GM23338 (cell line): ENCODE measurements around the gene OTC. TPM values are rescaled to one million over a fixed set of nuclear protein-coding genes. Genes with fewer than 3 reads are reported as not detected.

Source experiments
- ATAC-seq: fragments of 200-7000 bp; cut with Tn5 transposase; 3 replicates; pipeline ENCODE4 v1.9.1; 2020
- DNase-seq: peaks from one replicate; pipeline ENCODE4 v3.0.0-alpha.2; 2015; ENCODE audit warnings: low spot score
- H2AFZ ChIP-seq: fragments of 200-600 bp; sonication (generic); 2 replicates; pipeline ENCODE4 v1.8.0; 2016; ENCODE audit warnings: antibody characterized with exemption, mild to moderate bottlenecking, moderate library complexity
- H3F3A ChIP-seq: fragments of 200-600 bp; sonication (generic); replicated peaks from 2 replicates; pipeline ENCODE4 v1.8.0; 2017; ENCODE audit warnings: antibody characterized with exemption, mixed run types, low read depth
- H3K27ac ChIP-seq: fragments of 200-600 bp; sonication (generic); 2 replicates; pipeline ENCODE4 v1.6.1; 2016; ENCODE audit warnings: low read depth
- H3K27me3 ChIP-seq: fragments of 200-600 bp; sonication (generic); 2 replicates; pipeline ENCODE4 v1.8.0; 2016; ENCODE audit warnings: mild to moderate bottlenecking, mixed run types, moderate library complexity; ENCODE audit not compliant: insufficient read depth
- H3K36me3 ChIP-seq: fragments of 200-600 bp; sonication (generic); 2 replicates; pipeline ENCODE4 v1.8.0; 2016; ENCODE audit warnings: mild to moderate bottlenecking; ENCODE audit not compliant: insufficient read depth
- H3K4me1 ChIP-seq: fragments of 200-600 bp; sonication (generic); 2 replicates; pipeline ENCODE4 v1.8.0; 2016; ENCODE audit warnings: mild to moderate bottlenecking, moderate library complexity; ENCODE audit not compliant: insufficient read depth
- H3K4me2 ChIP-seq: fragments of 200-600 bp; sonication (generic); 2 replicates; pipeline ENCODE4 v1.7.1; 2017; ENCODE audit warnings: mixed run types
- H3K4me3 ChIP-seq: fragments of 200-600 bp; sonication (generic); 2 replicates; pipeline ENCODE4 v1.6.1; 2016; ENCODE audit warnings: mixed run types
- H3K79me2 ChIP-seq: fragments of 200-600 bp; sonication (generic); replicated peaks from 2 replicates; pipeline ENCODE4 v1.8.0; 2017; ENCODE audit warnings: mild to moderate bottlenecking; ENCODE audit not compliant: insufficient read depth
- H3K9me2 ChIP-seq: fragments of 200-600 bp; sonication (generic); 2 replicates; pipeline ENCODE4 v1.8.0; 2017; ENCODE audit not compliant: insufficient read depth
- H4K20me1 ChIP-seq: fragments of 200-600 bp; sonication (generic); replicated peaks from 2 replicates; pipeline ENCODE4 v1.8.0; 2017; ENCODE audit warnings: mild to moderate bottlenecking; ENCODE audit not compliant: insufficient read depth
- H3K27ac Mint-ChIP-seq: 2 replicates; pipeline ENCODE4 v1.8.0; 2020; ENCODE audit warnings: inconsistent platforms, mild to moderate bottlenecking, moderate library complexity, mixed read lengths
- H3K27me3 Mint-ChIP-seq: 3 replicates; pipeline ENCODE4 v1.8.0; 2022; ENCODE audit warnings: low read depth, mild to moderate bottlenecking, moderate library complexity, mixed read lengths, inconsistent platforms; ENCODE audit not compliant: insufficient read depth, poor library complexity
- H3K36me3 Mint-ChIP-seq: 3 replicates; pipeline ENCODE4 v1.8.0; 2021; ENCODE audit warnings: low read depth, mild to moderate bottlenecking, inconsistent platforms, moderate library complexity, mixed read lengths
- H3K4me1 Mint-ChIP-seq: 3 replicates; pipeline ENCODE4 v1.8.0; 2020; ENCODE audit warnings: mild to moderate bottlenecking, inconsistent platforms, mixed read lengths
- H3K4me3 Mint-ChIP-seq: 3 replicates; pipeline ENCODE4 v1.8.0; 2021; ENCODE audit warnings: moderate library complexity, mild to moderate bottlenecking, inconsistent platforms, mixed read lengths
- H3K9me3 Mint-ChIP-seq: 3 replicates; pipeline ENCODE4 v1.8.0; 2020; ENCODE audit warnings: moderate library complexity, mild to moderate bottlenecking, inconsistent platforms, mixed read lengths
- CREB1 ChIP-seq: fragments of 250-450 bp; sonication (Bioruptor Pico); IDR thresholded peaks from 2 replicates; pipeline ENCODE4 v1.5.0; 2020; ENCODE audit warnings: low read depth, mild to moderate bottlenecking, moderate library complexity
- ETS1 ChIP-seq: IDR thresholded peaks from 2 replicates; pipeline ENCODE4 v1.6.1; 2016; ENCODE audit warnings: antibody characterized with exemption
- EZH2 ChIP-seq: fragments of 200-600 bp; sonication (generic); IDR thresholded peaks from one replicate; pipeline ENCODE4 v1.8.0; 2017; ENCODE audit warnings: antibody characterized with exemption, mild to moderate bottlenecking, low read depth; ENCODE audit not compliant: unreplicated experiment
- EZH2phosphoT487 ChIP-seq: fragments of 200-600 bp; sonication (generic); IDR thresholded peaks from one replicate; pipeline ENCODE4 v1.8.1; 2018; ENCODE audit warnings: antibody characterized with exemption; ENCODE audit not compliant: unreplicated experiment
- JUNB ChIP-seq: IDR thresholded peaks from one replicate; pipeline ENCODE4 v1.6.1; 2016; ENCODE audit warnings: antibody characterized with exemption; ENCODE audit not compliant: unreplicated experiment
- NANOG ChIP-seq: IDR thresholded peaks from 2 replicates; pipeline ENCODE4 v1.6.1; 2016; ENCODE audit warnings: antibody characterized with exemption, borderline replicate concordance
- POLR2AphosphoS5 ChIP-seq: IDR thresholded peaks from 2 replicates; pipeline ENCODE4 v1.6.1; 2016; ENCODE audit warnings: antibody characterized with exemption, low read depth
- ZNF462 ChIP-seq: fragments of 250-450 bp; sonication (Bioruptor Pico); IDR thresholded peaks from 2 replicates; pipeline ENCODE4 v1.5.0; 2020; ENCODE audit warnings: mild to moderate bottlenecking, moderate library complexity
- polyA plus RNA-seq: library from polyadenylated mRNA; unstranded; fragments of >200 nt; fragmentation: Nextera tagmentation; extraction: Ambion mirVana; gene quantifications from 2 replicates; pipeline ENCODE4 v1.2.1, GENCODE V29; 2016
- total RNA-seq: library from RNA; depleted of rRNA; stranded (reverse); fragments of >200 nt; shearing (Covaris generic); gene quantifications from 2 replicates; pipeline ENCODE4 v1.2.3, GENCODE V29; 2014
- TF ChIP-seq, protein P1 (sequence below), 2 experiments: fragments of 200-600 bp in 1 of 2; sonication (generic) in 1 of 2; conservative IDR thresholded peaks; 2 replicates each; pipeline versions ENCODE4 v1.5.1 to v1.6.1; 2016 to 2017; ENCODE audit warnings: antibody characterized with exemption in 2 of 2, low read depth in 2 of 2, mild to moderate bottlenecking in 2 of 2, moderate library complexity in 1 of 2

OTC gene
- total and polyA plus RNA-seq, 2 experiments from 2014 or later, result not detected

GRCh38 chrX:38311743-38312142, 40.7 kb upstream of the OTC start:
- no peak overlapping the region for H3K27ac Mint-ChIP-seq
- H3F3A ChIP-seq, result no peaks in the 10 kb centered on the region
- H3K27ac ChIP-seq, result no peak overlapping the region
- no peaks in the 10 kb centered on the region for H3K9me3 Mint-ChIP-seq
- ATAC-seq (no peak), DNase-seq (no peak)
- H3K9me2 ChIP-seq, result no peaks in the 10 kb centered on the region
- TF ChIP-seq, protein P1, sequence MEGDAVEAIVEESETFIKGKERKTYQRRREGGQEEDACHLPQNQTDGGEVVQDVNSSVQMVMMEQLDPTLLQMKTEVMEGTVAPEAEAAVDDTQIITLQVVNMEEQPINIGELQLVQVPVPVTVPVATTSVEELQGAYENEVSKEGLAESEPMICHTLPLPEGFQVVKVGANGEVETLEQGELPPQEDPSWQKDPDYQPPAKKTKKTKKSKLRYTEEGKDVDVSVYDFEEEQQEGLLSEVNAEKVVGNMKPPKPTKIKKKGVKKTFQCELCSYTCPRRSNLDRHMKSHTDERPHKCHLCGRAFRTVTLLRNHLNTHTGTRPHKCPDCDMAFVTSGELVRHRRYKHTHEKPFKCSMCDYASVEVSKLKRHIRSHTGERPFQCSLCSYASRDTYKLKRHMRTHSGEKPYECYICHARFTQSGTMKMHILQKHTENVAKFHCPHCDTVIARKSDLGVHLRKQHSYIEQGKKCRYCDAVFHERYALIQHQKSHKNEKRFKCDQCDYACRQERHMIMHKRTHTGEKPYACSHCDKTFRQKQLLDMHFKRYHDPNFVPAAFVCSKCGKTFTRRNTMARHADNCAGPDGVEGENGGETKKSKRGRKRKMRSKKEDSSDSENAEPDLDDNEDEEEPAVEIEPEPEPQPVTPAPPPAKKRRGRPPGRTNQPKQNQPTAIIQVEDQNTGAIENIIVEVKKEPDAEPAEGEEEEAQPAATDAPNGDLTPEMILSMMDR (conservative IDR thresholded peaks at IDR 0.05; ENCODE audit: low read depth in 2 of 2), result no peak
- TF ChIP-seq EZH2phosphoT487, result no peak
- no peaks in the 10 kb centered on the region for H3K27me3 Mint-ChIP-seq
- H3K36me3 Mint-ChIP-seq, result peaks cover 6% of the 10 kb centered on the region; the same call in 2 of the 3 replicates
- H3K36me3 ChIP-seq, result no peaks in the 10 kb centered on the region
- H3K79me2 ChIP-seq, result no peaks in the 10 kb centered on the region
- no peaks in the 10 kb centered on the region for H3K4me1 ChIP-seq
- no peak overlapping the region for H3K4me3 ChIP-seq
- H3K4me2 ChIP-seq, result no peak overlapping the region
- H4K20me1 ChIP-seq, result no peaks in the 10 kb centered on the region
- no peaks in the 10 kb centered on the region for H3K27me3 ChIP-seq
- no peak overlapping the region for H2AFZ ChIP-seq
- no peak overlapping the region for H3K4me3 Mint-ChIP-seq
- no peaks in the 10 kb centered on the region for H3K4me1 Mint-ChIP-seq

GRCh38 chrX:38312436-38312835, 40.0 kb upstream of the OTC start:
- Histone ChIP-seq H3K27ac (no peak overlapping the region), H3K9me2 (no peaks in the 10 kb centered on the region), H3F3A (no peaks in the 10 kb centered on the region), H3K4me2 (no peak overlapping the region), H4K20me1 (no peaks in the 10 kb centered on the region), H3K36me3 (no peaks in the 10 kb centered on the region), H3K4me3 (no peak overlapping the region), H3K27me3 (no peaks in the 10 kb centered on the region), H2AFZ (no peak overlapping the region), H3K79me2 (no peaks in the 10 kb centered on the region), H3K4me1 (no peaks in the 10 kb centered on the region)
- ATAC-seq (no peak), DNase-seq (no peak)
- Mint-ChIP-seq H3K27ac (no peak overlapping the region), H3K27me3 (no peaks in the 10 kb centered on the region), H3K36me3 (peaks cover 6% of the 10 kb centered on the region; the same call in 2 of the 3 replicates), H3K4me1 (no peaks in the 10 kb centered on the region), H3K9me3 (no peaks in the 10 kb centered on the region), H3K4me3 (no peak overlapping the region)
- TF ChIP-seq CREB1 (no peak), ZNF462 (CRISPR knock-in tag) (no peak), EZH2 (no peak), NANOG (no peak), JUNB (no peak), ETS1 (no peak), EZH2phosphoT487 (no peak), POLR2AphosphoS5 (no peak)
- TF ChIP-seq, protein P1 (conservative IDR thresholded peaks at IDR 0.05; ENCODE audit: low read depth in 2 of 2), result no peak
